K562 (cell line): ENCODE data around the gene LZTR1. TPM values are rescaled to one million over a fixed set of nuclear protein-coding genes. Genes with fewer than 3 reads are reported as not detected.

Experiments
- ASH1L ChIP-seq: fragments of 450-650 bp; IDR thresholded peaks from 2 replicates; pipeline ENCODE4 v1.6.1; 2018; ENCODE audit warnings: borderline replicate concordance, mild to moderate bottlenecking, low read depth; ENCODE audit not compliant: partially characterized antibody
- ELF1 ChIP-seq: fragments of 200-800 bp; sonication (Bioruptor generic); IDR thresholded peaks from 2 replicates; pipeline ENCODE4 v1.6.1; 2016; ENCODE audit warnings: missing genetic modification characterization, missing compliant biosample characterization
- ELF2 ChIP-seq: fragments of 250-450 bp; sonication (Bioruptor Pico); IDR thresholded peaks from 2 replicates; pipeline ENCODE4 v1.5.0; 2021; ENCODE audit warnings: mild to moderate bottlenecking
- ELF4 ChIP-seq: fragments of 450-650 bp; formaldehyde crosslinking; IDR thresholded peaks from 2 replicates; pipeline ENCODE4 v1.4.0; 2022; ENCODE audit warnings: missing genetic modification characterization
- EZH2 ChIP-seq: IDR thresholded peaks from 2 replicates; pipeline ENCODE4 v1.6.1; 2012; ENCODE audit warnings: low read depth, mild to moderate bottlenecking, inconsistent platforms, low read length, borderline replicate concordance
- GATA2 ChIP-seq: sonication (generic); formaldehyde crosslinking; IDR thresholded peaks from 2 replicates; pipeline ENCODE4 v1.4.0; 2020; ENCODE audit warnings: mild to moderate bottlenecking, missing genetic modification reagents
- HDAC3 ChIP-seq: fragments of 450-650 bp; IDR thresholded peaks from 2 replicates; pipeline ENCODE4 v1.6.1; 2018; ENCODE audit warnings: borderline replicate concordance, mild to moderate bottlenecking, moderate library complexity; ENCODE audit not compliant: partially characterized antibody
- JUNB ChIP-seq: fragments of 450-650 bp; formaldehyde crosslinking; conservative IDR thresholded peaks from 2 replicates; pipeline ENCODE4 v1.4.0; 2020; ENCODE audit warnings: mild to moderate bottlenecking
- KDM2B ChIP-seq: fragments of 250-450 bp; sonication (Bioruptor Pico); IDR thresholded peaks from 2 replicates; pipeline ENCODE4 v1.8.0; 2021; ENCODE audit warnings: mild to moderate bottlenecking, moderate library complexity
- MEF2A ChIP-seq: IDR thresholded peaks from 2 replicates; pipeline ENCODE4 v1.6.1; 2011; ENCODE audit warnings: low read depth, mild to moderate bottlenecking, low read length, moderate library complexity; ENCODE audit not compliant: control insufficient read depth
- SMAD4 ChIP-seq: fragments of 250-450 bp; sonication (Bioruptor Pico); conservative IDR thresholded peaks from 2 replicates; pipeline ENCODE4 v1.8.0; 2021; ENCODE audit warnings: inconsistent platforms, mild to moderate bottlenecking, moderate library complexity
- SMARCB1 ChIP-seq: IDR thresholded peaks from 2 replicates; pipeline ENCODE4 v1.6.1; 2011; ENCODE audit warnings: improper control_type of control experiment, low read depth; ENCODE audit not compliant: insufficient read length
- SUPT5H ChIP-seq: fragments of 450-650 bp; IDR thresholded peaks from 2 replicates; pipeline ENCODE4 v1.6.1; 2016
- TEAD1 ChIP-seq, 2 experiments: fragments of 450-650 bp in 1 of 2; sonication (generic) in 1 of 2; formaldehyde crosslinking; IDR thresholded peaks; 2 replicates each; pipeline versions ENCODE4 v1.4.0 to v1.8.0; 2020 to 2022; ENCODE audit warnings: mild to moderate bottlenecking in 2 of 2, missing genetic modification reagents in 1 of 2
- WHSC1 ChIP-seq: IDR thresholded peaks from one replicate; pipeline ENCODE4 v1.6.1; 2012; ENCODE audit warnings: low read length, control low read depth, inconsistent platforms
- ZNF274 ChIP-seq: IDR thresholded peaks from 2 replicates; pipeline ENCODE4 v1.6.1; 2011; ENCODE audit warnings: low read depth, mild to moderate bottlenecking, low read length, moderate library complexity, borderline replicate concordance
- ZNF408 ChIP-seq: fragments of 250-450 bp; sonication (Bioruptor Pico); IDR thresholded peaks from 2 replicates; pipeline ENCODE4 v1.4.0; 2020; ENCODE audit warnings: low read depth, mild to moderate bottlenecking, moderate library complexity
- ZNF431 ChIP-seq: sonication (generic); formaldehyde crosslinking; IDR thresholded peaks from 2 replicates; pipeline ENCODE4 v1.8.0; 2022; ENCODE audit warnings: mild to moderate bottlenecking, missing genetic modification reagents
- ZNF778 ChIP-seq: fragments of 450-650 bp; formaldehyde crosslinking; IDR thresholded peaks from 2 replicates; pipeline ENCODE4 v1.4.0; 2020; ENCODE audit warnings: mild to moderate bottlenecking, moderate library complexity
- polyA plus RNA-seq, 8 experiments: library from polyadenylated mRNA; depleted of rRNA in 4 of 8; stranded (reverse) in 5 of 8; unstranded in 3 of 8; fragments of >200 nt; fragmentation: Nextera tagmentation in 2 of 8; fragmentation: Illumina TruSeq in 1 of 8; extraction: Ambion mirVana in 2 of 8; extraction: Trizol in 1 of 8; gene quantifications; 2 replicates each; pipeline versions ENCODE4 v1.2.1 to v1.2.3, GENCODE V29; 2011 to 2014; ENCODE audit warnings: inconsistent platforms in 1 of 8, missing spikeins in 1 of 8
- total RNA-seq, 7 experiments: library from RNA; depleted of rRNA in 6 of 7; stranded (reverse); fragments of >200 nt in 6 of 7; fragmentation: Illumina TruSeq in 2 of 7; extraction: Trizol in 2 of 7; gene quantifications; 2 replicates each; pipeline versions ENCODE4 v1.2.1 to v1.2.3, GENCODE V29; 2011 to 2021; ENCODE audit warnings: low replicate concordance in 1 of 7
- TF ChIP-seq, protein P1 (sequence below): sonication (generic); formaldehyde crosslinking; IDR thresholded peaks from 2 replicates; pipeline ENCODE4 v1.8.0; 2022; ENCODE audit warnings: mild to moderate bottlenecking, low read depth, missing genetic modification reagents
- TF ChIP-seq, protein P2 (sequence below): fragments of 450-650 bp; IDR thresholded peaks from 2 replicates; pipeline ENCODE4 v1.6.1; 2018; ENCODE audit not compliant: partially characterized antibody
- TF ChIP-seq, protein P3 (sequence below): sonication (generic); formaldehyde crosslinking; IDR thresholded peaks from 2 replicates; pipeline ENCODE4 v1.8.1; 2023; ENCODE audit warnings: mild to moderate bottlenecking, missing genetic modification reagents

LZTR1 gene
- total and polyA plus RNA-seq, 9 of the 15 experiments (the other 6 are each of a cell fraction or from before 2014, with no cell fraction given): 2.2 to 135 (median 63.0) TPM

DNA sequence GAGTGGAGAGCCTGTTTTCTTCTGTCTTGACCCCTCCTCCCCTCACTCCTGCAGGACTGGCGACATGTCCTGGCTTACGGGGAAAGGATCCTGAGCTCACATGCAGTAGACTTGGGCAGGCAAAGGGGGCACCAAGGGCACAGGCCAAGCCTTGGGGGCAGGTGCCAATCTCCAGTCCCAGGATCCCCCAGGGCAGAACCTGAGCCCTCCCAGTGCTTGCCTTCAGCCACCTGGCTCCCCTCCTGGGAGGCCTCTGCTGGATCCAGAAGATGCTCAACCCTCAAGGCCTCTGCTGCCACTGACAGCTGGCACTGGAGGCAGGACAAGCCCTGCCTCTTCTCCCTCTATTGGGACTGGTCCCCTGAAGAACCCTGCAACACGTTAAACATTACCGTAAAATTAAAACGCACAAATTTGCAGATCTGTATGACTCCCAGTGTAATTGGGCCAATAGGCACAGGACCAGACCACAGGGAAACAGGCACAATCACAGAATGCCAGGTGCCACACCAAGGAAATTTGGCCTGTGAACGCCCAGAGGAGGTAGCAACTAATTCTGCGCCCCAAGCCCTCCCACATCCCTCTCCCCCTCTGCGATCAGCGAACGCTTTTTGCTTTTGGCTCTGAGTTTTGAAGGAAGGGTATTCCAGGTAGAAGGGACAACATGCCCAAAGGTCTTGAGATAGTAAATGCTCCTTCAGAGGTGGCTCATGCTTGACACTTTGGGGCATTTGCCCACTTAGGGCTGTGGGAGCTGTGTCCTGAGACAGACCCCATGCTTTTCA, 967 bp upstream of the LZTR1 start (continued):
- TF ChIP-seq GATA2 (CRISPR knock-in tag) (no peak), HDAC3 (no peak), ELF2 (CRISPR knock-in tag) (no peak), WHSC1 (no peak), ELF1 (no peak), SMARCB1 (no peak), ASH1L (no peak), ZNF431 (CRISPR knock-in tag) (no peak), ELF4 (peak; percentile 17; the same call in 1 of the 2 replicates), KDM2B (CRISPR knock-in tag) (0 out of 2 replicates have a peak, but pooled peaks have one; percentile 32), SUPT5H (no peak), MEF2A (no peak), JUNB (CRISPR knock-in tag) (0 out of 2 replicates have a peak, but pooled peaks have one; percentile 17), SMAD4 (CRISPR knock-in tag) (no peak), ZNF408 (0 out of 2 replicates have a peak, but pooled peaks have one; percentile 40), ZNF778 (CRISPR knock-in tag) (no peak), TEAD1 (CRISPR knock-in tag; IDR thresholded peaks at IDR 0.05) (no peak), ZNF274 (no peak), EZH2 (no peak)
- TF ChIP-seq, protein P1, sequence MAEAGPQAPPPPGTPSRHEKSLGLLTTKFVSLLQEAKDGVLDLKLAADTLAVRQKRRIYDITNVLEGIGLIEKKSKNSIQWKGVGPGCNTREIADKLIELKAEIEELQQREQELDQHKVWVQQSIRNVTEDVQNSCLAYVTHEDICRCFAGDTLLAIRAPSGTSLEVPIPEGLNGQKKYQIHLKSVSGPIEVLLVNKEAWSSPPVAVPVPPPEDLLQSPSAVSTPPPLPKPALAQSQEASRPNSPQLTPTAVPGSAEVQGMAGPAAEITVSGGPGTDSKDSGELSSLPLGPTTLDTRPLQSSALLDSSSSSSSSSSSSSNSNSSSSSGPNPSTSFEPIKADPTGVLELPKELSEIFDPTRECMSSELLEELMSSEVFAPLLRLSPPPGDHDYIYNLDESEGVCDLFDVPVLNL (CRISPR knock-in tag): no peak
- TF ChIP-seq, protein P2, sequence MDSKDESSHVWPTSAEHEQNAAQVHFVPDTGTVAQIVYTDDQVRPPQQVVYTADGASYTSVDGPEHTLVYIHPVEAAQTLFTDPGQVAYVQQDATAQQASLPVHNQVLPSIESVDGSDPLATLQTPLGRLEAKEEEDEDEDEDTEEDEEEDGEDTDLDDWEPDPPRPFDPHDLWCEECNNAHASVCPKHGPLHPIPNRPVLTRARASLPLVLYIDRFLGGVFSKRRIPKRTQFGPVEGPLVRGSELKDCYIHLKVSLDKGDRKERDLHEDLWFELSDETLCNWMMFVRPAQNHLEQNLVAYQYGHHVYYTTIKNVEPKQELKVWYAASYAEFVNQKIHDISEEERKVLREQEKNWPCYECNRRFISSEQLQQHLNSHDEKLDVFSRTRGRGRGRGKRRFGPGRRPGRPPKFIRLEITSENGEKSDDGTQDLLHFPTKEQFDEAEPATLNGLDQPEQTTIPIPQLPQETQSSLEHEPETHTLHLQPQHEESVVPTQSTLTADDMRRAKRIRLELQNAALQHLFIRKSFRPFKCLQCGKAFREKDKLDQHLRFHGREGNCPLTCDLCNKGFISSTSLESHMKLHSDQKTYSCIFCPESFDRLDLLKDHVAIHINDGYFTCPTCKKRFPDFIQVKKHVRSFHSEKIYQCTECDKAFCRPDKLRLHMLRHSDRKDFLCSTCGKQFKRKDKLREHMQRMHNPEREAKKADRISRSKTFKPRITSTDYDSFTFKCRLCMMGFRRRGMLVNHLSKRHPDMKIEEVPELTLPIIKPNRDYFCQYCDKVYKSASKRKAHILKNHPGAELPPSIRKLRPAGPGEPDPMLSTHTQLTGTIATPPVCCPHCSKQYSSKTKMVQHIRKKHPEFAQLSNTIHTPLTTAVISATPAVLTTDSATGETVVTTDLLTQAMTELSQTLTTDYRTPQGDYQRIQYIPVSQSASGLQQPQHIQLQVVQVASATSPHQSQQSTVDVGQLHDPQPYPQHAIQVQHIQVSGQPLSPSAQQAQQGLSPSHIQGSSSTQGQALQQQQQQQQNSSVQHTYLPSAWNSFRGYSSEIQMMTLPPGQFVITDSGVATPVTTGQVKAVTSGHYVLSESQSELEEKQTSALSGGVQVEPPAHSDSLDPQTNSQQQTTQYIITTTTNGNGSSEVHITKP: no peak
- TF ChIP-seq, protein P3, sequence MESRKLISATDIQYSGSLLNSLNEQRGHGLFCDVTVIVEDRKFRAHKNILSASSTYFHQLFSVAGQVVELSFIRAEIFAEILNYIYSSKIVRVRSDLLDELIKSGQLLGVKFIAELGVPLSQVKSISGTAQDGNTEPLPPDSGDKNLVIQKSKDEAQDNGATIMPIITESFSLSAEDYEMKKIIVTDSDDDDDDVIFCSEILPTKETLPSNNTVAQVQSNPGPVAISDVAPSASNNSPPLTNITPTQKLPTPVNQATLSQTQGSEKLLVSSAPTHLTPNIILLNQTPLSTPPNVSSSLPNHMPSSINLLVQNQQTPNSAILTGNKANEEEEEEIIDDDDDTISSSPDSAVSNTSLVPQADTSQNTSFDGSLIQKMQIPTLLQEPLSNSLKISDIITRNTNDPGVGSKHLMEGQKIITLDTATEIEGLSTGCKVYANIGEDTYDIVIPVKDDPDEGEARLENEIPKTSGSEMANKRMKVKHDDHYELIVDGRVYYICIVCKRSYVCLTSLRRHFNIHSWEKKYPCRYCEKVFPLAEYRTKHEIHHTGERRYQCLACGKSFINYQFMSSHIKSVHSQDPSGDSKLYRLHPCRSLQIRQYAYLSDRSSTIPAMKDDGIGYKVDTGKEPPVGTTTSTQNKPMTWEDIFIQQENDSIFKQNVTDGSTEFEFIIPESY (CRISPR knock-in tag): no peak
